ENCODE results near the gene ADARB1. TPM values are rescaled to one million over a fixed set of nuclear protein-coding genes. Genes with fewer than 3 reads are reported as not detected.

Gene ADARB1
- total RNA-seq, 2 experiments from 2014 or later, result 32.8 to 37.7 TPM

- H3K4me1 Mint-ChIP-seq, result peaks cover 70% of the 10 kb centered on the region
- no peaks in the 10 kb centered on the region for H3K27me3 Mint-ChIP-seq
- H3K27ac Mint-ChIP-seq, result no peak overlapping the region
- peaks cover 10% of the 10 kb centered on the region for H3K36me3 Mint-ChIP-seq (ENCODE audit: low read depth)
- no peaks in the 10 kb centered on the region for H3K9me3 Mint-ChIP-seq (ENCODE audit: low read depth)
- ATAC-seq (no peak), DNase-seq (no peak)
- intact Hi-C loops (cut with DNase I, micrococcal nuclease), result no loop called here
- no peak overlapping the region for H3K4me3 Mint-ChIP-seq
- ChIA-PET CTCF (interaction anchor here (1.3 kb wide), 2 partner anchors 17 to 25 kb away, joined by 3 to 6 read pairs; no protein-coding TSS in a partner anchor), POLR2A (interaction anchor here (0.6 to 0.8 kb wide), 2 partner anchors 38 kb away, joined by 3 read pairs; partner anchors contain the start of gene ADARB1)
Measured at GRCh38 chr21:45112371-45112770, 38.0 kb downstream of the ADARB1 start.

GRCh38 chr21:45113543-45113942 lies 39.2 kb downstream of the ADARB1 start:
- POLR2A ChIA-PET, result no interaction called here
- Mint-ChIP-seq H3K4me1 (peaks cover 69% of the 10 kb centered on the region), H3K9me3 (ENCODE audit: low read depth) (no peaks in the 10 kb centered on the region), H3K27me3 (no peaks in the 10 kb centered on the region), H3K27ac (no peak overlapping the region), H3K36me3 (ENCODE audit: low read depth) (peaks cover 10% of the 10 kb centered on the region), H3K4me3 (no peak overlapping the region)
- DNase-seq (no peak), ATAC-seq (no peak)
- CTCF ChIA-PET, result interaction anchor here (0.9 to 2.9 kb wide), 3 partner anchors 15 to 24 kb away, joined by 3 to 13 read pairs (median 10); no protein-coding TSS in a partner anchor
- intact Hi-C loops (cut with DNase I, micrococcal nuclease), result no loop called here

DNA sequence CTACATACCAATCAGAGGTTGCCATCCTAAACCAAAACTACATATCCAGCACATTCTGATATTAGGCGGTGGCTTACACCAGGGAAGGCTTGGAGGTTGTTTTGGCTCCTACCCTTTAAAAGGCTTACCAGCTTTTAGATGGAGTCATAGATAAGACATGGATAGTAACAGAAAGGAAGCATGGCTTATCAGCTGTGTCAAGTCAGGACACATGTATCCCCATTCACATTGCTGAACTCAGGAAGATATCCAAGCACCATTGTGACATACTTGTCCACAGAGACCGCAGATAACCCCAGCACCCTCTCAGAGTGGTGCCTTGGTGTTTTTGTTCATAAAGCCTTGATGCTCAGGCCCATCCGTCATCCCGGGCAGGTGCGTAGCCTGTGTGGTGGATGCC lies 39.7 kb downstream of the ADARB1 start:
- ChIA-PET CTCF (interaction anchor here (0.9 to 2.9 kb wide), 3 partner anchors 14 to 24 kb away, joined by 3 to 13 read pairs (median 10); no protein-coding TSS in a partner anchor), POLR2A (no interaction called here)
- ATAC-seq, result no peak
- H3K4me3 Mint-ChIP-seq, result no peak overlapping the region
- H3K9me3 Mint-ChIP-seq (ENCODE audit: low read depth), result no peaks in the 10 kb centered on the region
- no peaks in the 10 kb centered on the region for H3K27me3 Mint-ChIP-seq
- peaks cover 64% of the 10 kb centered on the region for H3K4me1 Mint-ChIP-seq
- DNase-seq, result no peak
- intact Hi-C loops (cut with DNase I, micrococcal nuclease), result no loop called here
- no peak overlapping the region for H3K27ac Mint-ChIP-seq
- H3K36me3 Mint-ChIP-seq (ENCODE audit: low read depth), result peaks cover 11% of the 10 kb centered on the region

GRCh38 chr21:45114475-45114874 lies 40.1 kb downstream of the ADARB1 start:
- H3K27me3 Mint-ChIP-seq, result no peaks in the 10 kb centered on the region
- peaks cover 60% of the 10 kb centered on the region for H3K4me1 Mint-ChIP-seq
- no peak for DNase-seq
- no peak overlapping the region for H3K27ac Mint-ChIP-seq
- intact Hi-C loops (cut with DNase I, micrococcal nuclease), result no loop called here
- H3K9me3 Mint-ChIP-seq (ENCODE audit: low read depth), result no peaks in the 10 kb centered on the region
- H3K4me3 Mint-ChIP-seq, result no peak overlapping the region
- ChIA-PET CTCF (interaction anchor here (0.6 to 2.9 kb wide), 5 partner anchors 10 to 77 kb away, joined by 3 to 13 read pairs (median 4); no protein-coding TSS in a partner anchor), POLR2A (no interaction called here)
- no peak for ATAC-seq
- H3K36me3 Mint-ChIP-seq (ENCODE audit: low read depth), result peaks cover 11% of the 10 kb centered on the region

DNA sequence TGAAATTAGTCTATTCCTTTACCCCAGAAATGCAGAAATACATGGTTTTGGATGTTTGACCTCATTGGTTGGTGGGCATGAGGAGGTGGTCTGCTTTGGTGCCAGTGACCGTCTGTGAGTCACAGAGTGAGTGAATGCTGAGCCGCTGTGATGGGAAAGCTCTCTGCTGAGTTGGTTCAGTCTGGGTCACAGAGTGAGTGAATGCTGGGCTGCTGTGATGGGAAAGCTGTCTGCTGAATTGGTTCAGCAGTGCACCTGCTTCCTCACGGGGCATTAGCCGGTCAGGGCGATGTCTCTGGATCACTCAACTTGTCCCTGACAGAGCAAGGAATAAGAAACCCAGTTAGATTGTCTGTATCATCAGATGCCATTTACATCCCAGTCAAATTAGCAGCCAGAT lies 40.8 kb downstream of the ADARB1 start:
- no peak for ATAC-seq
- POLR2A ChIA-PET, result no interaction called here
- H3K4me3 Mint-ChIP-seq, result no peak overlapping the region
- H3K36me3 Mint-ChIP-seq (ENCODE audit: low read depth), result peaks cover 11% of the 10 kb centered on the region
- intact Hi-C loops (cut with DNase I, micrococcal nuclease), result no loop called here
- CTCF ChIA-PET, result interaction anchor here (1.2 to 2.9 kb wide), 2 partner anchors 13 kb away, joined by 4 to 13 read pairs; no protein-coding TSS in a partner anchor
- H3K9me3 Mint-ChIP-seq (ENCODE audit: low read depth), result no peaks in the 10 kb centered on the region
- no peak overlapping the region for H3K27ac Mint-ChIP-seq
- DNase-seq, result no peak
- no peaks in the 10 kb centered on the region for H3K27me3 Mint-ChIP-seq
- peaks cover 53% of the 10 kb centered on the region for H3K4me1 Mint-ChIP-seq

- POLR2A ChIA-PET, result no interaction called here
- Mint-ChIP-seq H3K36me3 (ENCODE audit: low read depth) (peaks cover 16% of the 10 kb centered on the region), H3K4me1 (peaks cover 46% of the 10 kb centered on the region), H3K4me3 (no peak overlapping the region), H3K27ac (no peak overlapping the region), H3K27me3 (no peaks in the 10 kb centered on the region), H3K9me3 (ENCODE audit: low read depth) (no peaks in the 10 kb centered on the region)
- DNase-seq (no peak), ATAC-seq (no peak)
- intact Hi-C loops (cut with DNase I, micrococcal nuclease), result no loop called here
- CTCF ChIA-PET, result interaction anchor here (1.0 to 2.9 kb wide), 2 partner anchors 12 to 21 kb away, joined by 3 to 13 read pairs; no protein-coding TSS in a partner anchor
Measured at GRCh38 chr21:45116066-45116465, 41.7 kb downstream of the ADARB1 start.

DNA sequence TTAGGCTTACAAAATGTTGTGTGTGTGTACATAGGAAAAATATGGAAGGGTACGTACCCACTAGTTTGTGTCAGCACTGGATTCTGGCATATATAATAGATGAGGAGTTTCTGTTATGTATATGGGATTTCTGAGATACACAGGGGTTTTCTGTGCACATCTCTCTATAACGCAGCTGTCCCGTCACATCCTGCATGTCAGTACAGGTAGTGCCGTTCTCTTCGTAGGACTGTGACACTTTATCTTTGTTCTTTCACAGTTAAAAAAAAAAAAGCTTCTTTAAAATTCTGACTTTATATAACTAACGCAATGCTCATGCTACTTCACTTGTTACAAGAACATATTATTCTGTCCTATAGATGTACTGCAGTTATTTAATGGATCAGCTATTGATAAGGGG lies 42.9 kb downstream of the ADARB1 start:
- no peak for DNase-seq
- POLR2A ChIA-PET, result interaction anchor here (0.7 kb wide), 1 partner anchor 44 kb away, joined by 3 read pairs; no protein-coding TSS in a partner anchor
- H3K27me3 Mint-ChIP-seq, result no peaks in the 10 kb centered on the region
- H3K36me3 Mint-ChIP-seq (ENCODE audit: low read depth), result peaks cover 13% of the 10 kb centered on the region
- ATAC-seq, result no peak
- CTCF ChIA-PET, result interaction anchor here (0.7 to 1.3 kb wide), 5 partner anchors 9 to 171 kb away, joined by 3 to 13 read pairs (median 4); no protein-coding TSS in a partner anchor
- H3K9me3 Mint-ChIP-seq (ENCODE audit: low read depth), result no peaks in the 10 kb centered on the region
- peaks cover 33% of the 10 kb centered on the region for H3K4me1 Mint-ChIP-seq
- H3K4me3 Mint-ChIP-seq, result no peak overlapping the region
- no peak overlapping the region for H3K27ac Mint-ChIP-seq
- intact Hi-C loops (cut with DNase I, micrococcal nuclease), result no loop called here

DNA sequence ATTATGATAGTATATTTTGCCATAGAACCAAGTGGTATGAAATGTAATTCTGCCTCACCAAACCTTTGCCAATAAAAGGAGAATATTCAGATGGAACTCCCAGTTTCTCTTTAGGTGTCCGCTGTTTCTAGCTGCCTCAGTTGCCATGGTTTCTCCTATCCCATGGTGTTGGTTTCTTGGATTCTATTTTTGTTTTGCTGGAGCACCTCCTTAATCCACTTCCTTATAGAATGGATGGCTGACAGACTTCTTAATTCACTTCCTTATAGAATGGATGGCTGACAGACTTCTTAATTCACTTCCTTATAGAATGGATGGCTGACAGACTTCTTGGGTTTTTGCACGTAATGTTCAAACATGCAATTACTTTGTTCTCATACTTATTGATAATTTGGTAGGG lies 43.7 kb downstream of the ADARB1 start:
- DNase-seq (no peak), ATAC-seq (no peak)
- peaks cover 30% of the 10 kb centered on the region for H3K4me1 Mint-ChIP-seq
- H3K9me3 Mint-ChIP-seq (ENCODE audit: low read depth), result no peaks in the 10 kb centered on the region
- H3K4me3 Mint-ChIP-seq, result no peak overlapping the region
- CTCF ChIA-PET, result interaction anchor here (0.9 to 1.3 kb wide), 2 partner anchors 16 to 20 kb away, joined by 4 to 13 read pairs; no protein-coding TSS in a partner anchor
- POLR2A ChIA-PET, result interaction anchor here (0.7 kb wide), 1 partner anchor 44 kb away, joined by 3 read pairs; no protein-coding TSS in a partner anchor
- no peak overlapping the region for H3K27ac Mint-ChIP-seq
- H3K36me3 Mint-ChIP-seq (ENCODE audit: low read depth), result peaks cover 13% of the 10 kb centered on the region
- intact Hi-C loops (cut with DNase I, micrococcal nuclease), result no loop called here
- H3K27me3 Mint-ChIP-seq, result no peaks in the 10 kb centered on the region

GRCh38 chr21:45119812-45120211 lies 45.4 kb downstream of the ADARB1 start:
- intact Hi-C loops (cut with DNase I, micrococcal nuclease), result no loop called here
- ATAC-seq (no peak), DNase-seq (no peak)
- ChIA-PET CTCF (interaction anchor here (0.6 to 1.6 kb wide), 3 partner anchors 9 to 326 kb away, joined by 3 to 4 read pairs (median 3); no protein-coding TSS in a partner anchor), POLR2A (no interaction called here)
- Mint-ChIP-seq H3K36me3 (ENCODE audit: low read depth) (peaks cover 10% of the 10 kb centered on the region), H3K4me3 (no peak overlapping the region), H3K9me3 (ENCODE audit: low read depth) (no peaks in the 10 kb centered on the region), H3K4me1 (peaks cover 26% of the 10 kb centered on the region), H3K27ac (no peak overlapping the region), H3K27me3 (no peaks in the 10 kb centered on the region)

DNA sequence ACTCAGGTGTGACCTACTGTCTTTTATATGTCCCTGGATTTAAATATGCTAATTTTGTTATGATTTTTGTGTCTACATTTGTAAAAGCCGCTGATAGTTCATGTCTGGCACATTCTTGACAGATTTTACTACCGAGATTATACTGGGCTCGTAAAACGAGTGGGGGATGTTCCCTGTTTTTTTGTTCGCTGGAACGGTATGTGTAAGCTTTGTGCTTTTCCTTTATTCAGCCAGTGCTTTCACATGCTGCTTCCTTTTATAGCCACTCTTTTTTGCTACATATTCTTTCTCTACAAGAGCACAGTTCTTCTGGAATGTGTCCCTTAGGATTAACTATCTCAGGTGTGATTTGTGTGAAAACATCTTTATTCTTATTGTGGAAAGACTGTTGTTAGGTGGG lies 46.6 kb downstream of the ADARB1 start:
- no peak overlapping the region for H3K4me3 Mint-ChIP-seq
- CTCF ChIA-PET, result interaction anchor here (0.6 to 2.8 kb wide), 4 partner anchors 9 to 182 kb away, joined by 3 to 17 read pairs (median 4); no protein-coding TSS in a partner anchor
- POLR2A ChIA-PET, result no interaction called here
- no peaks in the 10 kb centered on the region for H3K27me3 Mint-ChIP-seq
- ATAC-seq, result no peak
- peaks cover 10% of the 10 kb centered on the region for H3K36me3 Mint-ChIP-seq (ENCODE audit: low read depth)
- no peak overlapping the region for H3K27ac Mint-ChIP-seq
- no peaks in the 10 kb centered on the region for H3K9me3 Mint-ChIP-seq (ENCODE audit: low read depth)
- intact Hi-C loops (cut with DNase I, micrococcal nuclease), result no loop called here
- no peak for DNase-seq
- peaks cover 17% of the 10 kb centered on the region for H3K4me1 Mint-ChIP-seq

GRCh38 chr21:45122030-45122429 lies 47.6 kb downstream of the ADARB1 start:
- ChIA-PET CTCF (interaction anchor here (1.0 to 2.8 kb wide), 5 partner anchors 8 to 172 kb away, joined by 3 to 17 read pairs (median 4); no protein-coding TSS in a partner anchor), POLR2A (no interaction called here)
- Mint-ChIP-seq H3K9me3 (ENCODE audit: low read depth) (no peaks in the 10 kb centered on the region), H3K4me1 (peaks cover 11% of the 10 kb centered on the region), H3K27ac (no peak overlapping the region), H3K4me3 (no peak overlapping the region), H3K27me3 (no peaks in the 10 kb centered on the region), H3K36me3 (ENCODE audit: low read depth) (peaks cover 10% of the 10 kb centered on the region)
- no peak for DNase-seq
- no peak for ATAC-seq
- intact Hi-C loops (cut with DNase I, micrococcal nuclease), result no loop called here
